GM19463 (cell line): ENCODE measurements around the gene GCHFR.

Source experiments
- ATAC-seq: cut with Tn5 transposase; IDR thresholded peaks from one replicate; pipeline ENCODE4 v1.9.1; 2021; ENCODE audit warnings: mild to moderate bottlenecking, moderate library complexity; ENCODE audit not compliant: unreplicated experiment

The GCHFR gene

DNA sequence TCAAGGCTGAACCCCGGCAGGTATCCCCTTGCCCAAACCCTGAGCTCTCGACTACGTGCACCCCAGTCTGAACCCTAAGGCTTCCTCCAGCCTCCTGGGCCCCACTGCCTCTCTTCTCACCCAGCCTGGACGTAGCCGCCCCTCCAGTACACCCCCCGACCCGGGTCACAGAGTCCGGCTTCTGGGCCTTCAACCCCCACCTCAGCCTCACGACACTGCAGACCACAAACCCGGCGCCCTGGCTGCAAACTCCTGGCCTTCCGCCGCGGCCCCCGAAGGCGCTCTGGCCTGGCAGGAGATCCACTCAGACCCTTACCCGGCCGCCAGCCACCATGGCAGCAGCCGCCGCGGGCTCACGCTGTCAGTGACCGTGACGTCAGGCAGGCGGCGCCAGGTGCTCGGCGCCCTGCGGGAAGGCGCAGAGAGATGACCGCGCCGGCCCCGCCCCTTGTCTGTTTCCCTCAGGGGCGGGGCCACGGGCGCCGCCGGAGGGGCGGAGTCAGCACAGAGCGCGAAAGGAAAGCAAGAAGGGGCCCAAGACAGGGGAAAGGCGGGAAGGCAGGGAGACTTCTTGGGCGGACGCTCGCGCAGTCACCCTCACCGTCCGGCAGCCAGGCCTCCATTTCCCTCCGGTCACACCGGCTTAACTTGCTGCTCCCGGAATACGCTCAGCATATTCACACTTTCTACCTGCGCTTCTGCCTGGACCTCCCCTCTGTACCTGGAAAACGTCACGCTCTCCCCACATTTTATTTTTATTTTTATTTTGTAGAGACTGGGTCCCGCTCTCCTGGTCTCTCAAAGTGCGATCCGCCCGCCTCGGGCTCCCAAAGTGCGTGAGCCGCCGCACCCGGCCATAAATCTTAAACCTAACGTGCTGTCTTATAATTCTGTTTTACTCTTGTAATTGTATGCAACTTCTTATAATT lies 8.7 kb upstream of the GCHFR start, which contains the start of gene RMDN3:
RMDN3 (minus strand) TSS at position 372 of the 929 bp plus-strand sequence. CDS start 471 bp downstream, outside the sequence.
- peak; percentile 85 for ATAC-seq

DNA sequence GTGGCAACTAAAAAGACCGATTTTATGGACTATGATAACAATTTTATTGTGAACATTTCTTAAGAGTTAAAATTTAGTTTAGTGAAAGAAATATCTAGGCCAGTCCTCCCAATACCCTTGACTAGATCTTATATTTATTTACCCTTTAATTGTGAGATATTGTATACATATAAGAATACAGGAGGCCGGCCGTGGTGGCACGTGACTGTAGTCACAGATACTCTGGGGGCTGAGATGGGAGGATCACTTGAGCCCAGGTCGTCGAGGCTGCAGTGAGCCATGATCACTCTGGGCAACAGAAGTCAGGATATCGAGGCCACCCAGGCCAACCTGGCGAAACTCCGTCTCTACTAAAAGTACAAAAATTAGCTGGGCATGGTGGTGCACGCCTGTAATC lies 8.1 kb upstream of the GCHFR start:
- ATAC-seq, result no peak

DNA sequence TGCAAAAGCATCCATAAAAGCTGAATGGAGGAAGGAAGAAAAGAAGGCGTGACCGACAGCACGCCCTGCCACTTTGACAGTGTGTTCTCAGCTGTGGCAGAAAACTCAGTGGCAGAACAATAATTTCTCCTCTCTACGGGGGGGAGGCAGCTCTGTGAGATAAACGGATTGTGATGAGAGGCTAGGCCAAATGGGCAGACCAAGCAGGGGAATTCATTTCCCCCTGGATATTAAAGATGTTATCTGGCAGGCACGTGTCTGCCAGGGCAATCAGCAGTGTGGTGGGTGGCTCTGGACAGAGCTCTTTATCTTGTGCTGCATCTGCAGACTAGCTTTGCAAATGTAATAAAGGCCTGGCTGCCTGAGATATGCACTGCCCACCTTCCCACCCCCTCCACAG lies 6.9 kb upstream of the GCHFR start:
- no peak for ATAC-seq

DNA sequence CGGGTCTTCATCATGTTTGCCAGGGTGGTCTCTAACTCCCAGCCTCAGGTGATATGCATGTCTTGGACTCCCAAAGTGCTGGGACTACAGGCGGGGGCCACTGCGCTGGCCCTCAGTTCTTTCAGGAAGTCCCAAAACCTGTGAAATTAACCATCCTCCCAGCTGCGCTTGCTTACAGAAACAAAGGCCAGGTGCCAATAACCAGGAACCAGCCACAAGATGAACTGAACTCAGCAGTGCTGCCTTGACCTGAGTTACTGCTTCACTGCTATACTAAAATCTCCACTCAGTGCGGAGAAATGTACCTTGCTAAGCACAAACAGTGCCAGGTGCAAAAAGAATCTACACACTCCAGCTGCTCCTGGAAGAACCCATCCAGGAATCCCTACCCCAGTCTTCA lies 3.9 kb upstream of the GCHFR start:
- ATAC-seq, result no peak

DNA sequence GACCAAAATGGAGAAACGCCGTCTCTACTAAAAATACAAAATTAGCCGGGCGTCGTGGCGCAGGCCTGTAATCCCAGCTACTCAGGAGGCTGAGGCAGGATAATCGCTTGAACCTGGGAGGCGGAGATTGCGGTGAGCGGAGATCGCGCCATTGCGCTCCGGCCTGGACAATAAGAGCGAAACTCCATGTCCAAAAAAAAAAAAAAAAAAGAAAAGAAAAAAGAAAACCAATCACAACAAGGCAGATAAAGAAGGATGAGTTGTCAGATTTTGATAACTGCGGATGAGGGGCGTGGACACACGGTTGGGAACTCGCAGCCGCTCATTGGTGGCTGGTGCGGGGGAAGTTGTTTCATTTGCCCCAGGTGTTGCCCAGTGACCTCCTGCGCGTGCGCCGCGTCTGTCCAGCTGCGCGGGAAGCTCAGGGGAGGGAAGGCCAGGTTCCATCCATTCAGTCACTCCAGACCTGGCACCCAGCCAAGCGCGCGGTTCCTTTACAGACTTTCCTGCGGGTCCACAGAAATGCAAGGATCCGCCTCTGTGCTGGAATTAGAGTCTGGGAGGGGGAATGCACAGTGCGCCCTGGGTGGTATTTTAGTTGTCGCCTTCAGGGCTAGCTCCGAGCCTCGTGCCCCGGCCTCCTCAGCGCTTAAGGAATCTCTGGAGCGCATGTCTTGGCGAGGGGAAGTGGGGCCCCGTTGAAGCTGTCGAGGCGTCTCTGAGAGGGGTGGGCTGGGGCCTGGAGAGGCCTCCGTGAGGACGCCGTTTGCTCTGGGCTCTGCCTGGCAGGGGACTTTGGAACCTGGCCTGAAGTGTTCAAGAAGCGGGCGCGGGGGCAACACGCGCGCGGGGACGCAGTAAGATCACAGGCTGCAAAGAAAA lies 708 bp upstream of the GCHFR start:
- ATAC-seq, result no peak

DNA sequence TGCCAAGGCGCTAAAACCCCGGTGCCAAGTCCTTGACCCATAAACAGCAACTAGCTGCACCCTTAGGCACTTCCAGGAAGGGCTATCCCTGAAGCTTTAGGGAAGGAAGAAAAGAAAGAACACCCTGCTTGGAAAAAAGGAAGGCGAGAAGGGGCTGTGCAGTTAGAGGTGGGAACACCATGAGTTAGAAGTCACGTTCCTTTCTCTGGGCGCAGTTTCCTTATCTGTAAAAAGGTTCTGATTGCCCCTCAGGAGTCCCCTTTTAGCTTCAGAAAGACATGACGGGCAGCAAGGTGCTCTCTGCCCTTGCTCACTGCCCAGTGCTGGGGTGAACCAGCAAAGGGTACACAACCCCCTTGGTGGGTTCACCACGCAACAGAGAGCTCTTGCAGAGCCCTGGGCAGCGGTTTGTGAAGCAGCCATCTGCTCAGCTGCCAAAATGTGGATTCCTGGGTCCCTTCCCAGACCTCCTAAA lies 798 bp downstream of the GCHFR start:
- ATAC-seq, result no peak

DNA sequence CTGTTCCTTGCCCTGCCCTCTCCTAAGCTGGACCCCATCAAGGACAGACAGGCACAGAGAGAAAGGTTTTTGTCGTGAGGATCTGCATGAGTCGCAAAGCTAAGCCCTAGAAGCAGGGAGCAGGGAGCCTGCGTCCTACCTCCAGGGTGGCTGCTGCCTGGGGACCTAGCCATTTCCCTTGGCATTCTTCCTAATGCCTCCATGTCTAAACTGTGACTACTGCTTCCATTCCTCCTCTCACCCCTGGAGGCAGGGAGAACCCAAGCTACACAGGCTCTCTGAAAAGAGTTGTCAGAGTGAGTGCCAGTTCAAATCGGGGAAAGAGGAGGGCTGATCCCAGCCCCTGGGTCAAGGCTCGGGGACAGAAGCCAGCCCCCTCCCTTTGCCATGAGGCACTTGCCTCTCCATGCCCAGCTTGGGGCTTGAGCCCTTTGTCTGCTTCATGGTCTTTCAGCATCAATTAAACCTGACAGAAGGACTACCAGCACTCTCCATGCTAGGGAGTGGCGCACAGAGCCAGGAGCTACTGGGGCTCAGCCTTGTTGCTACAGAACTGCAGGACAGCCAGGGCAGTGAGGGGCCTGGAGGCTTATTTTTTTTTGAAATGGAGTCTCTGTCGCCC lies 2.4 kb downstream of the GCHFR start:
- ATAC-seq, result no peak

DNA sequence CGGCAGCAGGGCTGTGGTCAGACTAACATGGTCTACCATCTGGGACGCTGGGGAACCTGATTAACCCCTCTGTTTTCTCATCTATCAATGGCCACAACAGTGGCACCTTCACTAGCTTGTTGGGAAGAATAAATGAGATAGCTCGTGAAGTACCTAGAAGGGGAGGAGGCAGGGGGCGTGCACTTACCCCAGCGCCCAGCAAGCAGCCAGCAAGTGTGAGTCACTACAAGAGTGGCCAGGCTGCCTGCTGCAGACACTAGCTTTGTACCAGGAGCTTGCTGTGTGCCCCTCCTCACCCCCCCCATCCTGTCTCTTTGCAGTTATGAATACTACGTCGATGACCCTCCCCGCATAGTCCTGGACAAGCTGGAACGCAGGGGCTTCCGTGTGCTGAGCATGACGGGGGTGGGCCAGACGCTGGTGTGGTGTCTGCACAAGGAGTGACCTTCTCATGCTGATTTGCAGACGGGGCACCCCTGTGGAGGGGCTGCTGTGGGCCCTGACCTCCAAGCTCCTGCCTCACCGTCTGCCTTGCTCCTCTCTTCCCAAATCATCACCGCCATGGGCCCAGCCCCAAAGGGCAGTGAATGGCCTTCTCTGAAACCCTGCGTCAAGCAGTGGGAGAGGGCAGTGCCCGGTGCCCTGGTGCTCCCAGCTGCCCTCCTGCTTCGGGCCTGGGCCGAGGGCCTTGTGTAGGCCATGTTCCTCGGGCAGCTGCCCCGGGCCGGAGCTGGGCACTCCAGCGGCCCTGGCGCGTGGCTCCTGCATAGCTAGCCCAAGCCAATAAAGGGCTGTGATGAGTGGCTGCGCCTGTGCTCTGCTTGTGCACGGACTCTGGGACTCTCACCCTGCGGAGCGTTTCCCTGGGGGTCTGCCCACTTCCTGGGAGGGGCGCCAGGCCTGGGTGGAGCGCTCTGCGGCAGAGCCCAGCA lies 3.3 kb downstream of the GCHFR start:
- ATAC-seq, result no peak

DNA sequence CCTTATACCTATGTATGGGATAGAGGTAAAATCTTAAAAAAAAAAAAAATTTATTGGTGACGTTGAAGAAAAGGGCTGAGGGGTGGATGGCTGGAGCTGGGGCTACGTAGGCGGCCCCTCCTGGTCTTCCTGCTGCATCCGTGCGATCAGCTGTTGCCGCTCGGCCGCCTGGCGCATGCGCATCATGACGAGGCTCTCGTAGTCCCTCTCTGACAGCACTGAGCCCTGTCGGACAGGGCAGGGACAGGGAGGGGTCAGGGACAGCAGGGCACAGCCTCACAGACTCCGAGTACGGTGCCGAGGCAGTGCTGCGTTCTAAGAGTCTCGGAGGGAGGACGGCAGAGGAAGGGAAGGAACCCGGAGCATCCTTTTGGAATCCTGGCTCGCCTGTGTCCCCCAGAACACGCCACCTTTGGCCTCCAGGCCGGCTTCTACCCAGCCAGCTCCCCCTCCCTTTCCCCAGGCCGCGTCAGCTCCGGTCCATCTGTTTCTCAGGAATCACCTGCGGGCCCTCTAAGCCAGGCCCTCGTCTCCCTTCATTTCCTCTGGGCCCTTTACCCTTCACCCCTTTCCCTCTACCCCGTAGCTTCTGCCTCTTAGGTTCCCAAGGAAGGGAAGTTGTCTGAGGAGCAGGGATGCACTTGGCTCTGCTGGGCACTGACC lies 4.1 kb downstream of the GCHFR start:
- no peak for ATAC-seq

DNA sequence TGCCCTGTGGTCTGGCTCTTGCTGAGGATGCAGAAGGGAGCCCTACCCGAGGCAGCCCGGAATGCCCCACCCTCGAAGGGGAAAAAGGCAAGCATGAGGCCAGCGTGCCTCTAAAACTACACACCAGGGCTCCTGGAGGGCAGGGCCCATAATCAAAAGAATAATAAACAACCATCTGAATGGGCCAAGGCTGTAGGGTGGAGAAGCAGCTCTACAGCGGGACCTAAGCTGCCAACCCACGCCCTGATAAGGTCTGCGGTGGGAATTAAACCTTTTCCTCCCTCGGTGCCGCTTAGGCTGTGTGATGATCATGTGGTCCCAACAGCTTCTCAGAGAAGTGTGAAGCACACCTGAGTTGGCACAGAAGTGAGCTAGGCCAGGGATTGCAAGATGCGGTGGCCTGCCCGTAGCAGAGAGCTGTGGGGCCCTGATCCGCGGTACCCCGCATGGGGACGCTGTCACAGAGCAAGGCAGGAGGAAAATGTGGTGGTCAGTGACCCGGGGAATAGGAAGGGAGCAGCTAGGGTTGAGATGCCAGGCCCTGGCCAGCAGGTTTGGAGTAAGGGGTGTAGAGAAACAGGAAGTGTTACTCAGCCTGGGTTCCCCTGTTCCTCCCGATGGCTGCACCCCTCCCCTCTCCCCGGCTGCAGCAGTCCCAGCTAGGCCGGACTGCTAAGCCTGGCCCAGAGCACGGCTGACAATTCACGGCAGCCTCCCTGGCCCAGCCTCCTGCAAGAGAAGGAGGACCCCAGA lies 4.8 kb downstream of the GCHFR start:
- no peak for ATAC-seq

DNA sequence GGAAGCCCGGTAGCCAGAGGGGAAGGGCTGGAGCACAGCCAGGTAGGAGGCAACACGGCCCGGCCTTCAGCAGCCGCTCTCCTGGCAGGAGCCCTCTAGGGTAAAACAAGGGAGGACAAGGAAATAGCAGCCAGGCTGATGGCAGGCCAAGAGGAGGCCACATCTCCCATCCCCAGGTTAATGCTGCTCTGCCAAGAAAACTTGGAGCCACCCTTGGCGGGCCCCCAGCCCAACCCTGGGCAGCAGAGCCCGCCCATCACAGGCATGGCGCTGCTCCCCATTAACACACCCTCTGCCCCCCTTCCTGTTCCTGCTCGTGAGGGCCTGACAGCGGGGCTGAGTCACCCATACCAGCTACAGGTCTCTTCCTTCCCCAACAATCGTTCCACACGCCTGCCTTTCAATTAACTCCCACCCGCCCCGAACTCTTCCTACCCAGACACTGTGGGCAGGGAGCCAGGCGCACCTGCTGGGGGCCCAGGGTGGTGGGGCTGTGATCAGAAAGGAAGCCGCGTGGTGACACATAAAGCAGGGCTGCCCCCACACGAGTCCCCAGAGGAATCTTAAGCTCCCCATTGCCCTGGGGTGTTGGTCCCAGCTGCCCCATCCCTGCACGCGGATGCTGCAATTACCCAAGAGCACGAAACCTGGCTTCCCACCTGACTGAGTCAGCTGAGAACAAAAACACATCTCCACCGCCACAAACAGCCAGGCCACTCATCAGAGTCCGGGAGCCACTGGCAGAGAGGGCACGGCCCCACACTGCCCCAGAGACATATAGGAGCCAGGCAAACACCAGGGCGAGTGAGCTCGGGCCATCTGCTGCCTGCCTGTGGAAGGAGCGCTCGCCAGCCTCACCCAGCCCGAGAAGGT lies 5.6 kb downstream of the GCHFR start, which contains the start of gene C15orf62:
C15orf62 (plus strand) TSS at position 707 of the 873 bp plus-strand sequence. CDS start 516 bp downstream, outside the sequence.
- peak; percentile 52 for ATAC-seq

DNA sequence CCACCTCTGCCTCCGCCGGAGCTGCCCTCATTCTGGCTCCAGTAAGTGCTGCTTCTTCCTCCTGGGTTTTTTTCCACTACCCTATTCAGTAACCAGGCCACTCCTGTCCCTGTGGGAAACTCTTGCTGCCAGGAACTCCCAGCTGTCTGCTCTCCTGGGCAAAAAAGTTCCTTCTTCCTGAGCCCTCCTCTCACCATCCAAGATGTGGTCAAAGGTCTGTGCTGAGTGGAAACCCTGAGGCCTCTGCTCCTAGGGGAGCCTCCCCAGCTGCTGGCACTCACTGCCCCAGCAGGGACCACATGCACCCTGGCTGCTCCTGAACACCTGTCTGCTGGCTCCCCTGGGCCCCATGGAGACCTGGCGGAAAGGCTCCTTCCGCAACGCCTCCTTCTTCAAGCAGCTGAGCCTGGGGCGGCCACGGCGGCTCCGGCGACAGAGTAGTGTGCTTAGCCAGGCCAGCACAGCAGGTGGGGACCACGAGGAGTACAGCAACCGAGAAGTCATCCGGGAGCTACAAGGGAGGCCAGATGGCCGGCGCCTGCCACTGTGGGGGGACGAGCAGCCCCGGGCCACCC lies 6.4 kb downstream of the GCHFR start:
- no peak for ATAC-seq

DNA sequence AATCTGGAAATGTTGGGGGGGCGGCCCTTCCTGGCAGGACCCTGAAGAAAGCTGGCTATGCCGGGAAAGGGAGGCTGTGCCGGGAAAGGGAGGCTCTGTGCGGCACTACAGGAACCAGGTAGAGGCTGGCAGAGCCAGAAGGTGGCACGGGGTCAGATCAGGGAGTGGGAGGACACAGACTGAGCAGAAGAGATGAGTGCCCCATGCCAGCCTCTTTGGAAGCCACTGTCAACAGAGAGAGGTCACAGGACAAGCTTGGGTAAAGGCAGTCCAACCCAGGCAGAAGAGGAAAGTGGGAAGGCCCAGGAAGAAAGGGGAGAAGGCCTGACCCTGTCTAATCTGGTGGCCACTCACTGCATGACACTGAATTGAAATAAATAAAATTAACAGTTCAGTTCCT lies 7.4 kb downstream of the GCHFR start:
- ATAC-seq, result no peak

DNA sequence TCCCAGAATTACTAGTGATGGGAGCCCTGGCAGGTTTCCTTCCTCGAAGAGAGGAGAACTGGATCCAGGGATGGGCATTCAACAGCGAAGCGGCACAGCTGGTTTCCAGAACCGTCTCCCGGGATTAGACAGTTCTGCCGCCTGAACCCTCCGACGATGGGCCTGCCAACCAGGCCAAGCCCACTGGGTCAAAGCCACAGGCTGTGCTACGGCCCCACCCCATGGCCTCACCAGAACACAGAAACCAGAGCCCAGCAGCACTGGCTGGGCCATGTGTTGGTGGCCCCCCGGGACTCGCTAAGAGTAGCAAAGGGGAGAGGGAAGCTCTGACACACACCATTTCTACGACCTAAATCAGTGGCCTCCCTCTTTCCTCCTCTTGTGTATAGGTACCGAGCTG lies 8.1 kb downstream of the GCHFR start:
- ATAC-seq, result no peak

DNA sequence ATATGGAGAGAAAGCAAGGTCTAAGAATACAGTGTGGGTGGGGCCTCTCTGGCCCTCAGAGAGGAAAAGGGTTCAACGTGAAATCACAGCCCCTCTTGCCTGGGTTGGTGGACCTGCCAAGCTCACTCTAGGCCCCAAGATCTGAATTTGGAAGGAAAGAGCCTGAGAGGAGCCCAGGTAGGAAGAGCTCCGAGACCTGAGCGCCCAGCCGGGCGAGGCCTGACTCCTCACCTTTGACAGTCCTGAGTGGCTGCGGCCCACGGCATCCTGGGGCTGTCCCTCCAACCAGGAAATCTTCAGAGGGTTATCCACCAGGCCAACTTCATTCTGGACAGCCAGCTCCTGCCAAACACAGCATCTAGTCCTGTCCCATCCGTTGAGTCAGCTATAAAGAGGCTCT lies 9.6 kb downstream of the GCHFR start:
- no peak for ATAC-seq

DNA sequence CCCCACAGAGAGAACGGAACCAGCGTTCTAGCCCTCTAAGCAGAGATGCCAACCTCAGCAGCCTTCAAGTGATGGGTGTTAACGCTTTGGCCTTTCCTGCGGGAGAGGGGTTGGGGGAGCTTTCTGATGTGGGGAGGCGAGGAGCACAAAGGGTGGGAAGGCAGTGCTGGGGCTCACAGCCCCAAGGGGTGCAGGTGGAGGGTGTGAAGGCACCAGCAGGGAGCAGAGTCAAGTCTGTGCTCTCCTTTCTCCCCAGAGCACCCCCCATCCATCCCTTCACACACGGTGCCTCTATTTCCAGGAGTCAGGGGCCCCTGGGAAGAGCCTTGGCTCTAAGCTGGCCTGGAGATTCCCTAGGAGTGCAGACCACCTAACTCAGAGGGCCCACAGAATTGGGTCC lies 10.0 kb downstream of the GCHFR start:
- no peak for ATAC-seq

DNA sequence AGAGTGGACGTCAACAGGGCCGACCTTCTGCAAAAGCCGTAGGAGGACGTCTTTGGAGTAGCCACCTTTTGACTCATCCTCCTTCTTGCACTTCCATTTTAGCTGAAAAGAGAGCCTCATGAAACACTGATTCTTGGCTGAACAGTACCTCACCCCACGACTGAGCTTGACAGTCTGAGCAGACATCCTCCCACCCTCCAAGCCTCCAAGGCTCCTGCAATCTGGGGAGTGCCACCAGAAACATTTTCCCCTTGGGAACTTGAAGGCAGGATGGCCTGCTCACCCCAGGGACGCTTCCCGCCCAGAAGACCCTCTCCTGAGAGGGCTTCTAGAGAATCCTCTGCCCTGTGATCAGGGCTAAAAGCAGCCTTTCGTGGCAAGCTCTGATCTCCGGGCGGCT lies 11.1 kb downstream of the GCHFR start:
- ATAC-seq, result no peak
